Urinary bladder (tissue), 4 donors: Measurements from ENCODE around the gene NFILZ. TPM values are rescaled to one million over a fixed set of nuclear protein-coding genes. Genes with fewer than 3 reads are reported as not detected.
"Not testable (repeated sequence)": the region's sequence is repeated elsewhere in the genome, so short reads cannot be mapped to it uniquely, and the experiment has no call there.

ENCODE experiments used
- DNase-seq: peaks from one replicate; pipeline ENCODE4 v3.0.0-alpha.2; 2015; ENCODE audit errors: extremely low spot score
- H3K27ac ChIP-seq: one replicate; pipeline ENCODE4 v1.5.1; 2013; ENCODE audit warnings: low read depth, mild to moderate bottlenecking, moderate library complexity
- H3K36me3 ChIP-seq: one replicate; pipeline ENCODE4 v1.6.1; 2013; ENCODE audit warnings: mild to moderate bottlenecking, moderate library complexity; ENCODE audit not compliant: insufficient read depth
- H3K4me1 ChIP-seq: one replicate; pipeline ENCODE4 v1.6.1; 2013; ENCODE audit warnings: mild to moderate bottlenecking, moderate library complexity; ENCODE audit not compliant: insufficient read depth
- H3K4me3 ChIP-seq: one replicate; pipeline ENCODE4 v1.5.1; 2013; ENCODE audit warnings: low read depth, low read length
- WGBS: extraction: QIAGEN DNeasy Blood & Tissue Kit; methylation state at CpG from one replicate; pipeline ENCODE4 v1.1.7; 2013; 5-methylcytosine and 5-hydroxymethylcytosine counted together
- polyA plus RNA-seq: library from polyadenylated mRNA; stranded (reverse); fragments of 200-250 nt; gene quantifications from one replicate; pipeline ENCODE4 v1.2.3, GENCODE V29; 2013
- total RNA-seq: library from RNA; depleted of rRNA; stranded (reverse); fragments of >200 nt; gene quantifications from one replicate; pipeline ENCODE4 v1.2.3, GENCODE V29; 2014
- donor health status: healthy with polysubstance abuse.
- donor health status: healthy.

Gene NFILZ
- total and polyA plus RNA-seq, 2 donors, result not detected

- DNase-seq, H3K27ac ChIP-seq, H3K4me3 ChIP-seq, H3K4me1 ChIP-seq, H3K36me3 ChIP-seq: not testable (repeated sequence)
- 71% methylated on average over 15 of the region's 15 CpGs for WGBS
Observed at GRCh38 chr19:8617325-8617724, 13.1 kb upstream of the NFILZ start.

DNA sequence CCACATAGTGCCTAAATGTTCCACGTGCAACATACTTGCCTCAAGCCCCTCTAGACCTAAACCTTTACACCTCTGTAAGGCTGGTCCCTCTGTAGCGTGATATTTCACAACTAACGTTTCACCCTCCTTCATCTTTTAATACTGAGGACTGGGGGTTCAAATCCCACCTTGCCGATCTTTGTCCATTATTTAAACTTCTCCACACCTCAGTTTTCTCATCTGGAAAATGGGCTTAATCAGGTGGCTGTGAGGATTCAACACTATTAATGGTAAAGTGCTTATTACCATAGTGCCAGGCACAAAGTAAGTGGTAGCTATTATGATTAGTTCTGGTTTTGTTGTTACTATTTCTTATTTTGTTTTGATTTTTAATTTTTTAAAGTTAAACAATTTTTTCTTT lies 12.4 kb upstream of the NFILZ start:
- WGBS, result 81% methylated on average over 4 of the region's 4 CpGs
- Histone ChIP-seq H3K27ac (no peak overlapping the region), H3K36me3 (no peaks in the 10 kb centered on the region), H3K4me3 (no peak overlapping the region), H3K4me1 (no peaks in the 10 kb centered on the region)
- DNase-seq, result no peak

DNA sequence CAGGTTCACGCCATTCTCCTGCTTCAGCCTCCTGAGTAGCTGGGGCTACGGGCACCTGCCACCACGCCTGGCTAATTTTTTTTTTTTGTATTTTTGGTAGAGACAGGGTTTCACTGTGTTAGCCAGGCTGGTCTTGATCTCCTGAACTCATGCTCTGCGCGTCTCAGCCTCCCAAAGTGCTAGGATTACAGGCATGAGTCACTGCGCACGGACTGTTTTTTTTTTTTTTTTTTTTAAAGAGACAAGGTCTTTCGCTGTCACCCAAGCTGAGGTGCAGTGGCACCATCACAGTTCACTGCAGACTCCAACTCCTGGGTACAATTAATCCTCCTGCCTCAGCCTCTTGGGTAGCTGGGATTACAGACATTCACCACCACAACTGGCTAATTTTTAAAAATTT lies 11.7 kb upstream of the NFILZ start:
- no peak for DNase-seq
- WGBS, result 52% methylated on average over 8 of the region's 8 CpGs
- no peaks in the 10 kb centered on the region for H3K4me1 ChIP-seq
- H3K4me3 ChIP-seq, result no peak overlapping the region
- H3K27ac ChIP-seq, result no peak overlapping the region
- H3K36me3 ChIP-seq, result no peaks in the 10 kb centered on the region

- WGBS, result 47% methylated on average over 4 of the region's 4 CpGs
- H3K36me3 ChIP-seq, DNase-seq, H3K27ac ChIP-seq, H3K4me3 ChIP-seq, H3K4me1 ChIP-seq: not testable (repeated sequence)
Observed at GRCh38 chr19:8622886-8623285, 7.5 kb upstream of the NFILZ start.

DNA sequence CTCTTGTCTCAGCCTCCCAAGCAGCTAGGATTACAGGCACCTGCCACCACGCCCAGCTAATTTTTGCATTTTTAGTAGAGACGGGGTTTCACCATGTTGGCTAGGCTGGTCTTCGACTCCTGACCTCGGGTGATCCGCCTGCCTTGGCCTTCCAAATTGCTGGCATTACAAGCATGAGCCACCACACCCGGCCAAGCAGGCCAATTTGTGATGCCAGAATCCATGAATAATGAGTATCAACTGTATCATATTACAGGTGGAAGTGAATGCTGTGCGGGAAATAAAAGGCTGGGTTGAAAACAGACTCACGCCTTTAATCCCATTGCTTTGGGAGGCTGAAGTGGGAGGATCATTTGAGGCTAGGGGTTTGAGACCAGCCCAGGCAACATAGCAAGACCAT lies 3.6 kb upstream of the NFILZ start:
- no peak overlapping the region for H3K27ac ChIP-seq
- no peak for DNase-seq
- H3K4me3 ChIP-seq, result no peak overlapping the region
- no peaks in the 10 kb centered on the region for H3K4me1 ChIP-seq
- H3K36me3 ChIP-seq, result no peaks in the 10 kb centered on the region
- WGBS, result 79% methylated on average over 8 of the region's 8 CpGs

- H3K4me3 ChIP-seq, result no peak overlapping the region
- H3K4me1 ChIP-seq, result no peaks in the 10 kb centered on the region
- H3K36me3 ChIP-seq, result no peaks in the 10 kb centered on the region
- H3K27ac ChIP-seq, result no peak overlapping the region
- 82% methylated on average over 2 of the region's 2 CpGs for WGBS
- no peak for DNase-seq
Observed at GRCh38 chr19:8629184-8629583, 1.2 kb upstream of the NFILZ start.

- no peak for DNase-seq
Observed at GRCh38 chr19:8630796-8631424, 477 bp downstream of the NFILZ start.

GRCh38 chr19:8631425-8631819 lies 989 bp downstream of the NFILZ start:
- Histone ChIP-seq H3K4me1 (no peaks in the 10 kb centered on the region), H3K27ac (no peak overlapping the region), H3K36me3 (no peaks in the 10 kb centered on the region), H3K4me3 (no peak overlapping the region)
- WGBS, result 19% methylated on average over 11 of the region's 11 CpGs
- no peak for DNase-seq

More at GRCh38 chr19:8630796-8631424, 477 bp downstream of the NFILZ start:
- 27% methylated on average over 6 of the region's 6 CpGs for WGBS
- Histone ChIP-seq H3K4me3 (no peak overlapping the region), H3K27ac (no peak overlapping the region), H3K4me1 (no peaks in the 10 kb centered on the region), H3K36me3 (no peaks in the 10 kb centered on the region)

DNA sequence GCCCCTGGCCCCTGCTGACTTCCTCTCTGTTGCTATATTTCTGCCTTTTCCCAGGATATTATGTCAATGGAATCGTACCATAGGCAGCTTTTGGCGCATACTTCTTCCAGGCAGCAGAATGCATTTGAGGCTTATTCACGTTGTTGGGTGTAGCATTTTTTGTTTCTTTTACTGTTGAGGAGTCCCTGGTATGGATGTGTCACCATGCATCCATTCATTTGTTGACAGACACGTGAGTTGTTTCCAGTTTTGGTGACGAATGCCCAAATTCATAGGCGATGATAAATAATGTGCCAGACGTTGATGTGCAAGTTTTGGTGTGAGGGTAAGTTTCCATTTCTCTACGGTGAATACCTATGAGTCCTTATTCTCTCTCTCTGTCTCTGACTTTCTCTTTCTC lies 5.0 kb downstream of the NFILZ start:
- H3K36me3 ChIP-seq, result no peaks in the 10 kb centered on the region
- H3K4me1 ChIP-seq, result no peaks in the 10 kb centered on the region
- no peak overlapping the region for H3K27ac ChIP-seq
- no peak for DNase-seq
- no peak overlapping the region for H3K4me3 ChIP-seq
- WGBS, result 86% methylated on average over 8 of the region's 8 CpGs

DNA sequence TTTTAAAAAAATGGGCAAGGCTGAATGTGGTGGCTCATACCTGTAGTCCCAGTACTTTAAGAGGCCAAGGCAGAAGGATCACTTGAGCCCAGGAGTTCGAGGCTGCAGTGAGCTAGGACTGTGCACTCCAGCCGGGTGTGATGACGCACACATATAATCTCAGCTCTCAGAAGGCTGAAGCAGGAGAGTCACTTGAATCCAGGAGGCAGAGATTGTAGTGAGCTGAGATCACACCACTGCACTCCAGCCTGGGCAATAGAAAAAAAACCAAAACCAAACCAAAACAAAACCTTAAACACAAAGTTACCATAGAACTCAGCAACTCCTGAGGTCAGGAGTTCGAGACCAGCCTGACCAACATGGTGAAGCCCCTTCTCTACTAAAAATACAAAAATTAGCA lies 6.6 kb downstream of the NFILZ start:
- WGBS, result 83% methylated on average over 4 of the region's 4 CpGs
- DNase-seq, H3K27ac ChIP-seq, H3K36me3 ChIP-seq, H3K4me3 ChIP-seq, H3K4me1 ChIP-seq: not testable (repeated sequence)

DNA sequence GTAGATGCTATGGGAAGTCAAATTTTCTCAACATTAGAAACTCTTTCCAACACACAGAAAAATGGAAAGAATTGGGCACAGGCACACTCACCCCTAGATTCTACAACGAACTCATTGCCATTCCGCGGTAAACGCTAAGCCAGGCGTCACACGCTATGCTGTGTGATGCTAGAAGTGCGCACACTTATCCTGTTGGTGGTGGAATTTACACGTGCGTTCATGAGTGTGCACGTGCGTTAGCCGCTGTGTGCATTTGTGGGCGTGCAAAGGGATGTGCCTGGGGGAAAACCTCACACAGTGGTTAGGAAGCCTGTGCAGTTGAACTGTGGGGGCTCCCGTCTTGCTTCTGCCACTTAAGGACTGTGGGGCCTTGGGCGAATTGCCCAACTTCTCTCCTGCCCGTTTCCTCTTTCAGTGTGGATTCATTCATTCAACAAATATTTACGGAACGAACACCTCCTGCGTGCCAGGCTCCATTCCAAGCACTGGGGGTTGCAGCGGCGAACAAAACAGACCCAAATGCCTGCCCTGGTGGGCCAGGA lies 7.7 kb downstream of the NFILZ start:
- DNase-seq, result no peak
- Histone ChIP-seq H3K36me3 (no peaks in the 10 kb centered on the region), H3K27ac (no peak overlapping the region), H3K4me1 (no peaks in the 10 kb centered on the region), H3K4me3 (no peak overlapping the region)
- WGBS, result 45% methylated on average over 21 of the region's 21 CpGs

DNA sequence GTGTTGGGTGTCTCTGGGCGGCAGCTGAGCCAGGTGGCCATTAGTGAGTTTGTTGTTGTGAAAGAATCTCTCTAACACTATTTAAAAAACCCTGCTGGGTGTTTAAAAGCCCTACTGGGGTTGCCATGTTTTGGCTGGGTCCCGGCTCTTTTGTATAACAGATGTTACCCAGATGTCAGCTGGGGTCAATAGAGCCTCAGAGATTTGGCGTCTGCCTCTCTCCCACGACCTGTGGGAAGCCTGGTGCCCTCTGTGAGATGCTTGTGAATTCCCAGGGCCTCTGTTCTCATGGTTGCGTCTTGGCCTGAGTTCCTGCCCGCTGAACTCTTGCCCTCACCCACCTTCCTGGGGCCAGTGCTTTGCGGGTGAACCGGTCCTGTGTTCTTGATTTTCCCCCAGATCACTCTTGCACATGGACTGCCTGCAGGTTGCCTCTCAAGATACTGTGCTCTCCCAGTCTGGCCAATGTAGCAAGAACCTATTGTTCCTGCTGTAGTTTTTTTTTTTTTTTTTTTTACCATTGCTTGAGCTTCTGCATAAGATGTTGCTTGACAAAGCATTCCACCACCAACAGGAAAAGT lies 9.5 kb downstream of the NFILZ start:
- H3K36me3 ChIP-seq, result no peaks in the 10 kb centered on the region
- no peaks in the 10 kb centered on the region for H3K4me1 ChIP-seq
- 56% methylated on average over 8 of the region's 8 CpGs for WGBS
- no peak overlapping the region for H3K4me3 ChIP-seq
- DNase-seq, result no peak
- H3K27ac ChIP-seq, result no peak overlapping the region

DNA sequence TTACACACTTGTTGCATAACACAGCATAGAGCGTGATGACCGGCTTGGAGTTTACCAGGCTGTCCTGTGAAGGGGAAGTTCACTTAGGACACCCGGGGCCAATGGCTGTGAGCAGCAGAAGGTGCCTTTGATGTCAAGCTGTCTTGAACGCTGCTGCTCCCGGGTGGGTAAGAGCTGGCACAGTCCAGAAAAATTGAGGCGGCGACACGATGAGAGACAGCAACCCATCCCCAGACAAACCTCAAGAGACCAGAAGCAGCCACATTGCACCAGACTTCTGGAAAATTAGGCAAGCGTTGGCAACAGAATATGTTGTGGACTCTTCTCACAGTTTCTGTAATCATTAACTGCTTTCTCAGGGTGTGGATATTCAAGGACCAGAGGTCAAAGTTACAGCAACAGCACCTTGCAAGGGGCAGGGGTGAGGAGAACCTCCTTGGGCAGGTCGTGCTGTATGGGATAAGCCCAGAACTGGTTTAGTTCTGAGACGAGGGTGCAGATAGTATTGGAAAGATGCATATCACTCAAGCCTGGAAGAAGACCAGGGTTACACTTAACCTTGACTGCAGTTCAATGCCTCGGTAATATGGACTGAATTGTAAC lies 10.1 kb downstream of the NFILZ start:
- WGBS, result 79% methylated on average over 12 of the region's 12 CpGs
- H3K36me3 ChIP-seq, result no peaks in the 10 kb centered on the region
- no peak overlapping the region for H3K27ac ChIP-seq
- H3K4me1 ChIP-seq, result no peaks in the 10 kb centered on the region
- H3K4me3 ChIP-seq, result no peak overlapping the region
- no peak for DNase-seq

- Histone ChIP-seq H3K4me1 (no peaks in the 10 kb centered on the region), H3K36me3 (no peaks in the 10 kb centered on the region), H3K27ac (no peak overlapping the region), H3K4me3 (no peak overlapping the region)
- no peak for DNase-seq
- WGBS, result 77% methylated on average over 2 of the region's 2 CpGs
Observed at GRCh38 chr19:8641221-8641907, 10.9 kb downstream of the NFILZ start.
